GM18520 (cell line): ENCODE measurements around the gene ENDOG.
"Not testable (repeated sequence)": the region's sequence is repeated elsewhere in the genome, so short reads cannot be mapped to it uniquely, and the experiment has no call there.

Experiments
- ATAC-seq: cut with Tn5 transposase; IDR thresholded peaks from one replicate; pipeline ENCODE4 v1.9.1; 2021; ENCODE audit not compliant: unreplicated experiment

ENDOG gene

GRCh38 chr9:128818099-128818838, at the start of gene ENDOG:
Gene ENDOG (plus strand): TSS chr9:128818500. CDS start chr9:128818685, 185 bp downstream.
- peak; percentile 79 for ATAC-seq

- ATAC-seq, result no peak
Observed at GRCh38 chr9:128768606-128769005, 49.7 kb upstream of the ENDOG start.

DNA sequence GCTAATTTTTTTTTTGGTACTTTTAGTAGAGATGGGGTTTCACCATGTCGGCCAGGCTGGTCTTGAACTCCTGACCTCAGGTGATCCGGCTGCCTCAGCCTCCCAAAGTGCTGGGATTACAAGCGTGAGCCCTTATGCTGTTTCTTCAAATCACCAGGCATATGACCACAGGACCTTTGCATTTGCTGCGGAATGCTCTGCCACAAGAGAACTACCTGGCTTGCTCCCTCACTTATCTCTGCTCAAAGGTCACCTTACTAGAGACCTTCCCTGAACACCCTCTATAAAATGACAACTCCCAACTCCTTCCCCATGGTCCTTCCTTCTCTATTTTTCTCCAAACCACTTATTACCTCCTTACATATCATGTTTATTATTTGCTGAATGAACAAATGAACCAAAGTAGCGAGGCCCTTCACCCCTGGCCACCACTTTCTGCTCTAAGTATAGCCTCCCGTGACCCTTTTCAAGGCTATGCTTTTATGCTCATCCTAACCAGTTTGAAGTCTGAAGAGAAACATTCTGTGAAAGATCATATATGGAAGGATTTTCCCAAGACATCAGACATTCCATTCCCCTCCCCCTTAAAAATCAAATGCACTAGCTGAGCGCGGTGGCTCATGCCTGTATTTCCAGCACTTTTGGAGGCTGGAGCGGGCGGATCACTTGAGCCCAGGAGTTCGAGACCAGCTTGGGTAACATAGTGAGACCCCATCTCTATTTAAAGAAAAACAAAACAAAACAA, 47.8 kb upstream of the ENDOG start:
- ATAC-seq, result no peak

- ATAC-seq, result no peak
Observed at GRCh38 chr9:128771094-128771721, 47.1 kb upstream of the ENDOG start.

- ATAC-seq, result peak; percentile 85
Observed at GRCh38 chr9:128771745-128772519, 46.4 kb upstream of the ENDOG start, which contains the start of gene ZER1. Gene ZER1 (minus strand): TSS chr9:128771927. CDS start chr9:128755565, 16,362 bp downstream.

DNA sequence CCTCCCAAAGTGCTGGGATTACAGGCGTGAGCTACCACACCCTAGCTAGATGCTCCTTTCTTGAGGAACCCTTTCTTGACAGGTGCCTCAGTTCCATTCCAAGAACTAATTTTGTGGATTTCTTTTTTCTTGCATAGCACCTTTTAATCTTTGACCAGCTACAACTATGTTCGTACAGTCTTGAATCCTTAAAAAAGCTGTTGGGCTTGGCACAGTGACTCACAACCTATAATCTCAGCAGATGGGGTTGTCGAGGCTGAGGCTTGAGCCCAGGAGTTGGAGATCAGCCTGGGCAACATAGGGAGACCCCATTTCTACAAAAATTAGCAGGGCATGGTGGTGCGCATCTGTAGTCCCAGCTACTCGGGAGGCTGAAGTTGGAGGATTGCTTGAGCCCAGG, 45.3 kb upstream of the ENDOG start:
- no peak for ATAC-seq

- no peak for ATAC-seq
Observed at GRCh38 chr9:128774804-128775203, 43.5 kb upstream of the ENDOG start.

- not testable (repeated sequence) for ATAC-seq
Observed at GRCh38 chr9:128780093-128780492, 38.2 kb upstream of the ENDOG start.

DNA sequence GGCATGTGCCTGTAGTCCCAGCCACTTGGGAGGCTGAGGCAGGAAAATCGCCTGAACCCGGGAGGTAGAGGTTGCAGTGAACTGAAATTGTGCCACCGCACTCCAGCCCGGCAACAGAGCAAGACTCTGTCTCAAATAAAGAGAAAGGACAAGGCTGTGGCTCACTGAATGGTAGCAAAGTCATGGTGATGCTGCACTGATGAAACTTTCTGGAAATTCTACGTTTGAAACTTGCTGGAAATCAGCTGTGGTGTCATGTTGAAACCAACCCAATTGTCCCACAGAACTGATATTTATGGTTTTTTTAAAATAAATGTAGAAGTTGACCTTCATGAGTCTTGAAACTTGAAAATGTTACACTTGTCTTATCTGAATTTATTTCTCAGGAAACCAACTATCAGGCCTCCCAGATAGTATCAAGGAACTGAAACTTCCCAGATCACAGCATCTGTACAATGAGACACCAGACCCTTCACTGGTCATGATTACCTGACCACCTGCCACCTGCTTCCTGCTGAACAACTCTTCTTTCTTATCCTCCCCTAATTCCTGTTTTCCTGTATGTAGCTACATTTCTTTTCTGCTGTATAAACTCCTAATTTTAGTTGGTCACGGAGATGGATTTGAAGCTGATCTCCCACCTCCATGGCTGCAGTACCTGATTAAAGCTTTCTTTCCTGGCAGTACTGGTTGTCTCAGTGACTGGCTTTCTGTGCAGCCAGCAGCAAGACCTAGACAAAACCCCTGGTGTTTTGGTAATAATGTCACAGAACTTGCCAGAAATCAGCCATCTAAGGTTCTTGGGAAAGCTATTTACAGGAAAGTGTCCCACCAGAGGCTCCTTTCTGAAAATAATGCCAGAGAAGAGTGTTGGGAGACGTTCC, 36.9 kb upstream of the ENDOG start:
- no peak for ATAC-seq

- ATAC-seq, result no peak
Observed at GRCh38 chr9:128782669-128783068, 35.6 kb upstream of the ENDOG start.

- ATAC-seq, result no peak
Observed at GRCh38 chr9:128785427-128785826, 32.9 kb upstream of the ENDOG start.

- no peak for ATAC-seq
Observed at GRCh38 chr9:128786681-128787601, 31.4 kb upstream of the ENDOG start, which contains the start of gene TBC1D13. Gene TBC1D13 (plus strand): TSS chr9:128787253. CDS start chr9:128787354, 101 bp downstream.

GRCh38 chr9:128787659-128788058, 30.6 kb upstream of the ENDOG start:
- ATAC-seq, result no peak

GRCh38 chr9:128788445-128788844, 29.9 kb upstream of the ENDOG start:
- no peak for ATAC-seq

DNA sequence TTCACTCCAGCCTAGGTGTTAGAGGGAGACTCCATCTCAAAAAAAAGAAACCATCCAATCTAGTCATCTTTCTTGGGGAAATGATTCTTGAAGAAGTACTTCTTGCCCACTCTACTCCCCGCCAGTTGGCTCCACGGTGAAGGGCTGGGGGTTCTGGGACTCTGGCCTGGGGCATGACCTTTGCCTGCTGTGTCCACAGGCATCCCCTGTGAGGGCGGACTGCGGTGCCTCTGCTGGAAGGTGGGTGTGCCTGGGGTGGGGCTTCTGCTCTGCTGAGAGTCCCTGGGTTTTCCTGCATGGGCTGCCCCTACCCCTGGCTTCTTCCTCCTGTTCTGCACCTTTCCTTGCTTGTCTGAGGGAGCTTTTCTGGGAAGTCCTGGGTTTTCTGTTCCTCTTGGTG, 27.8 kb upstream of the ENDOG start:
- ATAC-seq, result no peak

DNA sequence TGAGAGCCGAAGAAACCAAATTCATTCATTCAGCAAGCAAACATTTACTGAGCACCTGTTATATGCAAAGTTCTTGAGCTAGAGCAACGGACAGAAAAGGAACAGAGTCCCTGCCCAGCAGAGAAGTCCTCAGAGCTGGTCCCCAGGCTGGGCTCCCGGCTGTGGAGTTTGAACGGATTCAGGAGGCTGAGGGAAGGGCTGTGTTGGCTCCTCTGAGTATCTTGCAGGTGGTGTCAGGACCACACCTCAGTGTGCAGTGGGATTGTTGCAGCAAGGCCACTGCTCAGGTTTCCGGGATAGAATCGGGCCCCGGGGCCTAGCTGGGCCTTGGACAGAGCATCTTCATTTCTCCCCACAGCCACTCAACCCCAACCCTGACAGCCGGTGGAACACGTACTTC, 26.2 kb upstream of the ENDOG start:
- ATAC-seq, result no peak

DNA sequence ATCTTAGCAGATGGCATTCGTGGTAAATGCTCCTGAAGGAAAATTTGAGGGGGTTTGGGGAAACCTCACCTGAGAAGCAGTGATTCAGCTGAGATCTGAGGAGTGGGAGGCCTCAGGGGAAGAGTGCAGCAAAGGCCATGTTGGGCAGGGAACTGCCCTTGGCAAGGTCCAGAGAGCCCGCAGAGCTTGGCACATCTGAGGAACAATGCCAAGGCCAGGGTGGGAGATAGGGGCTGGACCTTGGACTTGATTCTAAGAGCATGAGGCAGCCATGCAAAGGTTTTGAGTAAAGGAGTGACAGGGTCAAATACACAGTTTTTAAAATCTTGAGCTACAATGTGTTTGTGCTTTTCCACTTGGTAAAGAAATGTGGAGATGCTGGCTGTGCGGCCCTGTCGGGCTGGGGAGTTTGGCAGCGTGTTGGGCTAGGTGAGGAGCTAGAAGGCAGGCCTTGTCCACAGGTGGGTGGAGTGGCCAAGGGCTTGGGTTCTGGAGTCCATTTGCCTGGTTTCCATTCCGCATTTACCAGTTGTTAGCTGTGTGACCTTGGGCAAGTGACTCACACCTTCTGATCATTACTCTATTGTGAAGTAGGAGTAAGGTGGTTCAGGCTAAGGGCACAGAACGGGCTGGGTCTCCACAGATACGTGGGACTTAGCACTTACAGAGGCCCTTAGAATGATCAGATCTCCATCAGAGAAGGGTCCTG, 25.2 kb upstream of the ENDOG start:
- ATAC-seq, result no peak

DNA sequence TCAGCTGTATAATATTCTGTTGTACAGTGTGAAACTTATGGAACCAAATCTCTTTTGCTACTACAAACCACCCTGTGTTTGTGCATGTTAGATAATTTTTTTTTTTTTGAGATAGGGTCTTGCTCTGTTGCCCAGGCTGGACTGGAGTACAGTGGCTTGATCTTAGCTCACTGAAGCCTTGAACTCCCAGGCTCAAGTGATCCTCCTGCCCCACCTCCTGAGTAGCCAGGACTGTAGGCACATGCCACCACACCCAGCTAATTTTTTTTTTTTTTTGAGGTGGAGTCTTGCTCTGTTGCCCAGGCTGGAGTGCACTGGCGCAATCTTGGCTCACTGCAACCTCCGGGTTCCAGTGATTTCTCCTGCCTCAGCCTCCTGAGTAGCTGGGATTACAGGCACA, 23.3 kb upstream of the ENDOG start:
- not testable (repeated sequence) for ATAC-seq
